ENCODE data around the gene PHF2. TPM values are rescaled to one million over a fixed set of nuclear protein-coding genes. Genes with fewer than 3 reads are reported as not detected.

PHF2 gene
- total RNA-seq, 1 experiment from 2014 or later, result 10.6 TPM

GRCh38 chr9:93648181-93648580 lies 71.8 kb downstream of the PHF2 start:
- H3K27me3 ChIP-seq (ENCODE audit: control insufficient read depth, insufficient read depth, low read length), result no peaks in the 10 kb centered on the region
- H3K36me3 ChIP-seq (replicated peaks; ENCODE audit: control insufficient read depth, insufficient read depth, low read length), result peaks cover 8% of the 10 kb centered on the region
- DNase-seq, result no peak
- H3K4me3 ChIP-seq (ENCODE audit: insufficient read depth, low read depth, low read length), result no peak overlapping the region

- Histone ChIP-seq H3K27me3 (ENCODE audit: control insufficient read depth, insufficient read depth, low read length) (no peaks in the 10 kb centered on the region), H3K36me3 (replicated peaks; ENCODE audit: control insufficient read depth, insufficient read depth, low read length) (peaks cover 8% of the 10 kb centered on the region), H3K4me3 (ENCODE audit: insufficient read depth, low read depth, low read length) (no peak overlapping the region)
- no peak for DNase-seq
Measured at GRCh38 chr9:93648836-93649235, 72.5 kb downstream of the PHF2 start.

- no peak for DNase-seq
- no peak overlapping the region for H3K4me3 ChIP-seq (ENCODE audit: insufficient read depth, low read depth, low read length)
- peaks cover 9% of the 10 kb centered on the region for H3K36me3 ChIP-seq (replicated peaks; ENCODE audit: control insufficient read depth, insufficient read depth, low read length)
- H3K27me3 ChIP-seq (ENCODE audit: control insufficient read depth, insufficient read depth, low read length), result no peaks in the 10 kb centered on the region
Measured at GRCh38 chr9:93649610-93650261, 73.4 kb downstream of the PHF2 start.

GRCh38 chr9:93650448-93650847 lies 74.1 kb downstream of the PHF2 start:
- Histone ChIP-seq H3K27me3 (ENCODE audit: control insufficient read depth, insufficient read depth, low read length) (no peaks in the 10 kb centered on the region), H3K4me3 (ENCODE audit: insufficient read depth, low read depth, low read length) (no peak overlapping the region), H3K36me3 (replicated peaks; ENCODE audit: control insufficient read depth, insufficient read depth, low read length) (peaks cover 9% of the 10 kb centered on the region)
- no peak for DNase-seq

GRCh38 chr9:93651521-93651950 lies 75.2 kb downstream of the PHF2 start:
- Histone ChIP-seq H3K27me3 (ENCODE audit: control insufficient read depth, insufficient read depth, low read length) (no peaks in the 10 kb centered on the region), H3K4me3 (ENCODE audit: insufficient read depth, low read depth, low read length) (no peak overlapping the region), H3K36me3 (replicated peaks; ENCODE audit: control insufficient read depth, insufficient read depth, low read length) (peaks cover 9% of the 10 kb centered on the region)
- no peak for DNase-seq

- Histone ChIP-seq H3K27me3 (ENCODE audit: control insufficient read depth, insufficient read depth, low read length) (no peaks in the 10 kb centered on the region), H3K36me3 (replicated peaks; ENCODE audit: control insufficient read depth, insufficient read depth, low read length) (peaks cover 9% of the 10 kb centered on the region), H3K4me3 (ENCODE audit: insufficient read depth, low read depth, low read length) (no peak overlapping the region)
- no peak for DNase-seq
Measured at GRCh38 chr9:93652604-93653592, 76.5 kb downstream of the PHF2 start.

GRCh38 chr9:93653760-93654159 lies 77.4 kb downstream of the PHF2 start:
- no peak for DNase-seq
- no peaks in the 10 kb centered on the region for H3K27me3 ChIP-seq (ENCODE audit: control insufficient read depth, insufficient read depth, low read length)
- H3K4me3 ChIP-seq (ENCODE audit: insufficient read depth, low read depth, low read length), result no peak overlapping the region
- peaks cover 9% of the 10 kb centered on the region for H3K36me3 ChIP-seq (replicated peaks; ENCODE audit: control insufficient read depth, insufficient read depth, low read length)

- H3K27me3 ChIP-seq (ENCODE audit: control insufficient read depth, insufficient read depth, low read length), result no peaks in the 10 kb centered on the region
- no peak overlapping the region for H3K4me3 ChIP-seq (ENCODE audit: insufficient read depth, low read depth, low read length)
- H3K36me3 ChIP-seq (replicated peaks; ENCODE audit: control insufficient read depth, insufficient read depth, low read length), result peaks cover 9% of the 10 kb centered on the region
- no peak for DNase-seq
Measured at GRCh38 chr9:93654351-93654961, 78.1 kb downstream of the PHF2 start.

GRCh38 chr9:93655621-93656425 lies 79.4 kb downstream of the PHF2 start:
- no peak overlapping the region for H3K4me3 ChIP-seq (ENCODE audit: insufficient read depth, low read depth, low read length)
- no peak for DNase-seq
- peaks cover 1% of the 10 kb centered on the region for H3K36me3 ChIP-seq (replicated peaks; ENCODE audit: control insufficient read depth, insufficient read depth, low read length)
- H3K27me3 ChIP-seq (ENCODE audit: control insufficient read depth, insufficient read depth, low read length), result no peaks in the 10 kb centered on the region

GRCh38 chr9:93656426-93657239 lies 80.2 kb downstream of the PHF2 start:
- H3K4me3 ChIP-seq (ENCODE audit: insufficient read depth, low read depth, low read length), result no peak overlapping the region
- no peaks in the 10 kb centered on the region for H3K27me3 ChIP-seq (ENCODE audit: control insufficient read depth, insufficient read depth, low read length)
- DNase-seq, result no peak
- H3K36me3 ChIP-seq (replicated peaks; ENCODE audit: control insufficient read depth, insufficient read depth, low read length), result peaks cover 1% of the 10 kb centered on the region; the same call in 1 of the 2 replicates

GRCh38 chr9:93657331-93658111 lies 81.1 kb downstream of the PHF2 start:
- peaks cover 1% of the 10 kb centered on the region; the same call in 1 of the 2 replicates for H3K36me3 ChIP-seq (replicated peaks; ENCODE audit: control insufficient read depth, insufficient read depth, low read length)
- no peak for DNase-seq
- no peak overlapping the region for H3K4me3 ChIP-seq (ENCODE audit: insufficient read depth, low read depth, low read length)
- H3K27me3 ChIP-seq (ENCODE audit: control insufficient read depth, insufficient read depth, low read length), result no peaks in the 10 kb centered on the region

GRCh38 chr9:93658184-93658925 lies 82.0 kb downstream of the PHF2 start:
- DNase-seq, result no peak
- Histone ChIP-seq H3K27me3 (ENCODE audit: control insufficient read depth, insufficient read depth, low read length) (no peaks in the 10 kb centered on the region), H3K36me3 (replicated peaks; ENCODE audit: control insufficient read depth, insufficient read depth, low read length) (peaks cover 4% of the 10 kb centered on the region), H3K4me3 (ENCODE audit: insufficient read depth, low read depth, low read length) (no peak overlapping the region)

Data from H7 (cell line).